Right lobe of liver (tissue), 6 donors: ENCODE measurements around the gene GNB1. TPM values are rescaled to one million over a fixed set of nuclear protein-coding genes. Genes with fewer than 3 reads are reported as not detected.
"Not testable (repeated sequence)": the region's sequence is repeated elsewhere in the genome, so short reads cannot be mapped to it uniquely, and the experiment has no call there.

Experiments
- ATAC-seq, 4 donors: fragments of 200-7000 bp; cut with Tn5 transposase; one replicate each; pipeline ENCODE4 v1.9.1; 2020; ENCODE audit warnings: mild to moderate bottlenecking in 4 of 4, moderate library complexity in 4 of 4
- DNase-seq, 3 donors: peaks; one replicate each; pipeline ENCODE4 v3.0.0-alpha.2; 2020
- H3K27ac ChIP-seq, 3 donors: fragments of 200-600 bp; one replicate each; pipeline ENCODE4 v1.8.0; 2022
- H3K27me3 ChIP-seq, 2 donors: fragments of 200-600 bp; one replicate each; pipeline ENCODE4 v1.8.0; 2022
- H3K36me3 ChIP-seq, 4 donors: fragments of 200-600 bp; sonication (generic) in 1 of 4; one replicate each; pipeline versions ENCODE4 v1.5.1 to v1.8.0; 2017 to 2022; ENCODE audit warnings: control low read depth in 1 of 4
- H3K4me1 ChIP-seq, 4 donors: fragments of 200-600 bp; sonication (generic) in 1 of 4; one replicate each; pipeline versions ENCODE4 v1.5.1 to v1.8.0; 2017 to 2022; ENCODE audit warnings: control low read depth in 1 of 4
- H3K4me3 ChIP-seq, 3 donors: fragments of 200-600 bp; one replicate each; pipeline ENCODE4 v1.8.0; 2022
- H3K9me3 ChIP-seq, 4 donors: fragments of 200-600 bp; sonication (generic) in 1 of 4; one replicate each; pipeline versions ENCODE4 v1.5.1 to v1.8.0; 2017 to 2022; ENCODE audit warnings: control low read depth in 1 of 4
- POLR2A ChIP-seq: fragments of 450-650 bp; IDR thresholded peaks from one replicate; pipeline ENCODE4 v1.6.1; 2017; ENCODE audit warnings: antibody characterized with exemption, mild to moderate bottlenecking
- WGBS: methylation state at CpG from one replicate; pipeline ENCODE4 v1.1.6; 2018; ENCODE audit warnings: low coverage, low lambda C conversion rate; ENCODE audit not compliant: insufficient coverage; ENCODE audit errors: missing lambda C conversion rate; 5-methylcytosine and 5-hydroxymethylcytosine counted together
- intact Hi-C, 2 donors: fragments of 100-400 bp; cut with DNase I; formaldehyde crosslinking; loops; one replicate each; pipeline versions ENCODE4 v1.11.2 to v1.14.1; 2022
- total RNA-seq, 6 experiments: library from RNA; depleted of rRNA in 2 of 6; stranded (reverse); fragments of >200 nt in 2 of 6; fragmentation: NEBNext Ultra II Directional in 3 of 6; extraction: Animal tissue kit (Norgen Biotek cat#: 25700) in 3 of 6; gene quantifications; one replicate each; pipeline versions ENCODE4 v1.1.0 to v1.2.4, GENCODE V29; 2016 to 2023
- TF ChIP-seq, protein P1 (sequence below), 4 donors: fragments of 200-600 bp in 3 of 4; fragments of 450-650 bp in 1 of 4; IDR thresholded peaks; one replicate each; pipeline versions ENCODE4 v1.5.1 to v1.8.0; 2016 to 2022; ENCODE audit warnings: antibody characterized with exemption in 4 of 4, mild to moderate bottlenecking in 2 of 4
- donor health status: DM: no; HTN: yes; CAD: no.
- donor health status: DM: no; HTN: no; CAD: no.
- donor health status: DM: no; HTN: no; CAD: no.
- donor health status: DM: no; HTN: yes; CAD: no.
- donor health status: DM: no; HTN: yes; CAD: no.

Gene GNB1
- total RNA-seq, 6 experiments from 2014 or later = 85.9 to 147 (median 104) TPM

DNA sequence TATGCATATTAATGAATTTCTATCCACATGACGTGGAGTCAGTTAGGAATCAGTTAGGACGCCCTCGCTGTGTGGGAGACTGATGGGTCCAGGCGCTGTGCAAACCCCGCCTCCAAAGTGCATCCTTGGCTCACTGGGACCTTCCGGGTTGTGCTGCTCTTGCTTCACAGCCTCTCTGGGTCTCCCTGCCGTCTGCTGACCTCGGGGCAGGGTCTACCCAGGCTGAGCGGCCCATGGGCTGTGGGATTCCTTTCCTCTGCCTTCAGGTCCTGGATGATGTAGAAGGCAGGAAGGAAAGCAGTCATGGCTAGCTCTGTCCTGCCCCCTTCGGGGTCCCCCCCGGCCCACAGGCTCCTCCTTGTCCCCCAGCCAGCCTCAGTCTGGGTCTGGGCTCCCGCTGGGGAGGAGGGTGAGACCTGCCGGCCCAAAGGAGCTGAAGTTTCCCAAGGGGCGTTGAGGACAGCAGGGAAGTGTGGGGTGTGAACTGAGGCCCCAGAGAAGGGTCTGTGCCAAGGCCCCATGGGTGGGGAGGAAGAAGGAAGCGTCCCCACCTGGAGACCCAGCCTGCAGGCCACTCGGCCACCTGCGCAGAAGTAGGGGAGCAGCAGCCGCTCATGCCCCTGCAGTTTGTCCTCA is 142.1 kb downstream of the GNB1 start:
- DNase-seq (peak in 2 of 3 donors; percentile 23 to 45), ATAC-seq (no peak)
- H3K4me3 ChIP-seq = no peak overlapping the region
- H3K27me3 ChIP-seq = no peaks in the 10 kb centered on the region
- intact Hi-C loops = no loop called here
- peaks cover 0 to 18% (median 2%) of the 10 kb centered on the region in 4 donors for H3K36me3 ChIP-seq
- H3K27ac ChIP-seq = no peak overlapping the region
- peaks cover 0 to 4% (median 0%) of the 10 kb centered on the region in 4 donors for H3K4me1 ChIP-seq
- TF ChIP-seq POLR2A = no peak
- TF ChIP-seq, protein P1, sequence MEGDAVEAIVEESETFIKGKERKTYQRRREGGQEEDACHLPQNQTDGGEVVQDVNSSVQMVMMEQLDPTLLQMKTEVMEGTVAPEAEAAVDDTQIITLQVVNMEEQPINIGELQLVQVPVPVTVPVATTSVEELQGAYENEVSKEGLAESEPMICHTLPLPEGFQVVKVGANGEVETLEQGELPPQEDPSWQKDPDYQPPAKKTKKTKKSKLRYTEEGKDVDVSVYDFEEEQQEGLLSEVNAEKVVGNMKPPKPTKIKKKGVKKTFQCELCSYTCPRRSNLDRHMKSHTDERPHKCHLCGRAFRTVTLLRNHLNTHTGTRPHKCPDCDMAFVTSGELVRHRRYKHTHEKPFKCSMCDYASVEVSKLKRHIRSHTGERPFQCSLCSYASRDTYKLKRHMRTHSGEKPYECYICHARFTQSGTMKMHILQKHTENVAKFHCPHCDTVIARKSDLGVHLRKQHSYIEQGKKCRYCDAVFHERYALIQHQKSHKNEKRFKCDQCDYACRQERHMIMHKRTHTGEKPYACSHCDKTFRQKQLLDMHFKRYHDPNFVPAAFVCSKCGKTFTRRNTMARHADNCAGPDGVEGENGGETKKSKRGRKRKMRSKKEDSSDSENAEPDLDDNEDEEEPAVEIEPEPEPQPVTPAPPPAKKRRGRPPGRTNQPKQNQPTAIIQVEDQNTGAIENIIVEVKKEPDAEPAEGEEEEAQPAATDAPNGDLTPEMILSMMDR (IDR thresholded peaks at IDR 0.05) = no peak
- no CpG with 5 or more reads among the region's 18 CpGs for WGBS
- no peaks in the 10 kb centered on the region for H3K9me3 ChIP-seq

DNA sequence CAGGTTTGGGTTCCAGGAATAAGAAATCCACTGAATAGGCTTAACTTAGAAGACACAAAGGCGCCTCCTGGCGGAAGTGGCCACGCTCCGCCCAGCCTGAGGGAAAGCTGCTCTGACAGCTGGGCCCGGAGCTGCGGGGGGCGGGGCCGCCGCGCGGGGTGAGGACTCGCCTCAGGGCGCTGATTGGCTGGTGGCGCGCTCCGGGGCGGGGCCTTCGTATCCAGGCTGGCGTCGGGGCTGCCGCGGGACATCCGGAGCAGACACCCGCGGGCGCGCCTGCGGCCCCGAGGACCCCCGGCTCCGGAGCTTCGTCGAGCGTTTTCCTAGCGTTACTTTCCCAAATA is 144.3 kb downstream of the GNB1 start:
- intact Hi-C loops, H3K36me3 ChIP-seq, H3K4me1 ChIP-seq, H3K9me3 ChIP-seq, H3K4me3 ChIP-seq, H3K27me3 ChIP-seq, DNase-seq: not testable (repeated sequence)
- H3K27ac ChIP-seq = peak overlapping the region in 2 of 3 donors; percentile 71 to 82
- no CpG with 5 or more reads among the region's 35 CpGs for WGBS
- peak; percentile 88 to 96 (median 92) for ATAC-seq

DNA sequence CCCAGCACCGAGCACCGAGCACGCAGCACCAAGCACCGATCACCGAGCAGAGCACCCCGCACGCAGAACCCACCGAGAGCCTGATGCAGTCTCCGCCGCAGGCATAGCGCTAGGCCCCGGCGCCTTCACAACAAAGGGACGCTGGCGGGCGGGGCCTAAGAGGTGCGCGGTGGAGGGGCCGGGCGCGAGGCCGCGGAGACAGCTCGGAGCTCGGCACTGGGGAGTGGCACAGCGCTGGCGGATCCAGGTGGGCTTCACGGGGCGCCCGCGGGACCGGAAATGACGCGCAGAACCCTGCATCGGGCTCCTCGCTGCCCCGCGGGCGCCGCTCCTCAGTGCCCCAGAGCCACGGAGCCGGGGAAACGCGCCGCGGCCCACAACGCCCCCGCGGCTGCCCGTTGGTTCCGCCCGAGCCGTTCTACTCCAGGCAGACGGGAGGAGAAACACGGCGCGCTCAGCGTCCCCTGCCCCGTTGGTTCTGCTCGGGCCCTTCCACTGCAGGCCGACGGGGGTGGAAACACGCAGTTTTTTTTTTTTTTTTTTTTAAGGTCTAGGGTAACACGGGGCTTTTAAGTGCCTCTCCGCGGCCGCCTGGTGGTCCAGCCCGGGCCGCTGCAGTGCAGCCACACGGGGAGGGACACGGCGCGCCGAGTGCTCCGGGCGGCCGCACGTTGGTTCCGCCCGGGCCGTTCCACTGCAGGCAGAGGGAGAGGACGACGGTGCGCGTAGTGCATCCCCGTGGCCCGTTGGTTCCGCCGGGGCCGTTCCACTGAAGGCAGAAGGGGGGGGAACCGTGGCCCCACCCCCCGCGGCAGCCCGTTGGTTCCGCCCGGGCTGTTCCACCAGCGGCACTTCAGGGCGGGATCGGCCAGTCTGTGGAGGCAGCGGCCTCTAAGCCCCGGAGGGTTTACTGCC is 145.0 kb downstream of the GNB1 start:
- H3K9me3 ChIP-seq, H3K27me3 ChIP-seq, H3K4me1 ChIP-seq, intact Hi-C loops, H3K36me3 ChIP-seq: not testable (repeated sequence)
- Histone ChIP-seq H3K27ac (peak overlapping the region in 2 of 3 donors; percentile 71 to 82), H3K4me3 (peak overlapping the region in 1 of 3 donors; percentile 29)
- DNase-seq = peak; percentile 75 to 82 (median 80)
- ATAC-seq = peak; percentile 87 to 96 (median 90)
- TF ChIP-seq, protein P1 (IDR thresholded peaks at IDR 0.05) = peak in 1 of 4 donors; percentile 65
- TF ChIP-seq POLR2A = peak; percentile 36
- WGBS = 0% methylated on average over 15 of the region's 101 CpGs

DNA sequence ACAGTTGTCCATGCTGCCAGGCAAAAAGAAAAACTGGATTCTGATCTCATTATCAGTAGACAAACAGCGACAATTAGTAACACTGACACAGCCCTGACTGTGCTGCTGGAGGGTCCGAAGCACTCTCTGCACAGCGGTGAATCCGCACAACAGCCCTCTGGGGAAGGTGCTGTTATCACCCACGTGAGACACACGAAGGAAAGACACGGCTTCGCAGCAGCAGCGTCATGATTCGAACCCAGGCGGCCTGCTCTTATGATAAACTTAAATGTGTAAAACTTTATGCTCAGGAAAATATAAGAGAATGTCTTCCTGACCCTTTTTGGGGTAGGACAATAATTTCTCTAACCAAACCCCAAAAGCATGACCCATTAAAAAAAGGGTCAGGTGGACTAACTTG is 148.4 kb downstream of the GNB1 start:
- H3K4me3 ChIP-seq, H3K4me1 ChIP-seq, H3K27me3 ChIP-seq, H3K27ac ChIP-seq, intact Hi-C loops, H3K9me3 ChIP-seq, ATAC-seq, H3K36me3 ChIP-seq: not testable (repeated sequence)
- DNase-seq = peak in 1 of 3 donors; percentile 22
- WGBS = 81% methylated on average over 6 of the region's 11 CpGs

DNA sequence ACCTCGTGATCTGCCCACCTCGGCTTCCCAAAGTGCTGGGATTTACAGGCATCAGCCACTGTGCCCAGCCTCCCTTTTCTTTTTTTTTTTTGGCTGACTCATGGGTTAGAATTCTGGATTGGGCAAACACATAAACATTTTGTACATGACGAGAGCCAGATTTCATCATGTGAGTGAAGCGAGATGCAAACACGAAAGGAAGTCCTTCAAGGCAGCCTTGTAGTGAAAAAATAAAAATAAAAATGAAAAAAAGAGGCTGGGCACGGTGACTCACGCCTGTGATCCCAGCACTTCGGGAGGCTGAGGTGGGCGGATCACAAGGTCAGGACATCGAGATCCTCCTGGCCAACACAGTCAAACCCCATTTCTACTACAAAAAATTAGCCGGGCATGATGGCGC is 149.9 kb downstream of the GNB1 start:
- H3K4me1 ChIP-seq, ATAC-seq, H3K36me3 ChIP-seq, intact Hi-C loops, DNase-seq, H3K27ac ChIP-seq, H3K4me3 ChIP-seq, H3K9me3 ChIP-seq, H3K27me3 ChIP-seq: not testable (repeated sequence)
- 76% methylated on average over 7 of the region's 12 CpGs for WGBS

DNA sequence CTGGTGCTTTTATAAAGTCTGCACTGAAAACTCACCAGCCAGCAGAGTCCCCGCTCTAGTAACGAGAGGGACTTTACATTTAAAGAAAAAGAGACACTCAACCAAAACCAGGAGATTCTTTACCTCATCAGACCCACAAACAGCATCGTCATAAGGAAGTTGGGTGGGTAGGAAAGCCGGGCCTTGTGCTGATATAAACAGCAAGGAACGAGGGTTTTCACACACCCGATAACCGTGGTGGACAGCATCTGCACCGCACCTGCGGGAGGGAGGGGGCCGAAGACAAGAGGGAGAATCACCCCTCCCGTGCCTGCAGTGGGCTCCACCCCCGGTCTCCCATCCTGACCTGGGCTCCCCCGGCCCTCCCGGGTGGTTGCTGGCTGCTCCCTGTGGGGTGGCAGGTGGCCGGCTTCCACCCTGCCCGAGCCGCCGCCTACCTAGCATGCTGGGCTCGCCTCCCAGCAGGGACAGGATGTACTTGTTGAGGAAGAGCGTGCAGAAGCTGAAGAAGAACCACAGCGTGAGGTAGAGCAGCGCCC is 152.0 kb downstream of the GNB1 start:
- H3K27me3 ChIP-seq, DNase-seq, intact Hi-C loops, H3K9me3 ChIP-seq, H3K4me1 ChIP-seq, H3K36me3 ChIP-seq, H3K4me3 ChIP-seq, H3K27ac ChIP-seq: not testable (repeated sequence)
- no CpG with 5 or more reads among the region's 22 CpGs for WGBS
- ATAC-seq = peak in 2 of 4 donors; percentile 20 to 35

DNA sequence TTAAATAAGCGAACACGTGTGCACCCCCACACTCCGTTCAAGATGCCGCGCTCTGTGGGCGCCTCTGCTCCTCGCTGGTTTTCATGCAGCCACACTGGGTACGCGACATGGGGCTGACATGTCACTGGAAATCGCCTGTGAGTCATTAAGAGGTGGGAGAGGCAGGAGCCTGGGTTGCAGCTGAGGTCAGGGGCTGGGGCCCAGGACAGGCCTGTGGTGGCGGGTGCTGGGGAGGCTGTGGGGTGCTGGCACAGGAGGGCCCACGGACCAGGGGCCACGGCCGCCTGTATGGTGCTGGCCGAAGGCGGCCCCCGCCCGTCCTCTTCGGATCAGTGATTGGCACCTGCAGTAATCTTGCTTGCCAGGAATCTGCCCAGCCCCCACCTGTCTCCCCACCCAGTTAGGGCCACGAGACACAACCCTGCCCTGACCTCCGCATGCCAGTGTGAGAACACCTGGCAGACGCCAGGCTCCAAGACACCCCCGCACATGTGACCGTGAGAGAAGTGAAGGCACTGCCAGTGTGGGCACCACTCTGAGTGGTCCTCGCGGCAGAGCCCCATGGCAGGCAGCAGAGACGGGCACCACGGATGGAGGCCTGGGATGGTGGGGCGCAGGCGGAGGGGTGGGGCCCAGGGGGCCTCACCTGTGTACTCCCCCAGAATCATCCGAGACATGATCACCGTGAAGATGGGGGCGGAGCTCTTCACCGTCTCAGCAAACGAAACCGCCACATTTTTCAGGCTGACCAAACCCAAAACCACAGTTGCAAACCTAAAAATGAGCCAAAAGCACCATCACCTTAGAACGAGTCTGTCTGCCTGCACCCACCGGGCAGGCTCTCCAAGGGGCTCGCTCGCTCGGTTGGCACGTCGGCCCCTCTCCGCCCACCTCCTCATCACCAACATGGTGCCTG is 153.0 kb downstream of the GNB1 start:
- H3K4me1 ChIP-seq, H3K4me3 ChIP-seq, H3K9me3 ChIP-seq, H3K36me3 ChIP-seq, H3K27me3 ChIP-seq, intact Hi-C loops, DNase-seq, H3K27ac ChIP-seq: not testable (repeated sequence)
- peak in 3 of 4 donors; percentile 22 to 47 (median 36) for ATAC-seq
- WGBS = 93% methylated on average over 5 of the region's 44 CpGs
